ENCODE measurements around the gene WDR88. TPM values are rescaled to one million over a fixed set of nuclear protein-coding genes. Genes with fewer than 3 reads are reported as not detected.

Gene WDR88
- total RNA-seq, 1 experiment from 2014 or later: 0.20 TPM

GRCh38 chr19:33175886-33176669, 44.2 kb downstream of the WDR88 start:
- Histone ChIP-seq H3K4me1 (0 out of 2 replicates have a peak, but pooled peaks cover 5% of the 10 kb centered on the region), H3K36me3 (ENCODE audit: control insufficient read depth, insufficient read depth, low read length) (no peaks in the 10 kb centered on the region; the same call in 1 of the 2 replicates), H3K9me3 (no peaks in the 10 kb centered on the region), H3K27me3 (replicated peaks; ENCODE audit: control insufficient read depth, insufficient read depth, low read length) (no peaks in the 10 kb centered on the region), H3K4me3 (ENCODE audit: low read depth, low read length) (peak overlapping the region; percentile 79)
- Mint-ChIP-seq H3K27ac (ENCODE audit: unreplicated experiment) (peak overlapping the region; percentile 98), H3K4me1 (ENCODE audit: low read depth, unreplicated experiment) (peaks cover 13% of the 10 kb centered on the region), H3K36me3 (ENCODE audit: insufficient read depth, unreplicated experiment) (peaks cover 22% of the 10 kb centered on the region), H3K27me3 (ENCODE audit: insufficient read depth, unreplicated experiment) (peaks cover 5% of the 10 kb centered on the region), H3K4me3 (ENCODE audit: unreplicated experiment) (peak overlapping the region; percentile 94), H3K9me3 (ENCODE audit: unreplicated experiment) (no peaks in the 10 kb centered on the region)
- ChIA-PET CTCF (interaction anchor here (0.6 to 1.8 kb wide), 14 partner anchors 10 to 602 kb away, joined by 3 to 14 read pairs (median 4); partner anchors contain the start of genes CEBPA and CEBPG), POLR2A (interaction anchor here (0.5 to 1.7 kb wide), 19 partner anchors 10 to 1502 kb away, joined by 3 to 15 read pairs (median 4); partner anchors contain the start of genes CEBPA, CEBPG, CEP89 and FAAP24)
- intact Hi-C loops (cut with micrococcal nuclease; ENCODE audit: unreplicated experiment): loop anchor here (2.0 to 5.0 kb wide), 2 partner anchors 49 to 126 kb away; partner anchors contain the start of gene CEBPA
- TSS peak; percentile 61 for BruUV-seq (replicated peaks)
- DNase-seq: peak; percentile 69 to 70
- peak in 1 of 2 experiments; percentile 16 for TF ChIP-seq CTCF (IDR thresholded peaks at IDR 0.05; ENCODE audit: insufficient read depth in 1 of 2, low read depth in 1 of 2, low read length in 1 of 2, severe bottlenecking in 1 of 2, unreplicated experiment in 1 of 2)

GRCh38 chr19:33176670-33177416, 44.9 kb downstream of the WDR88 start:
- Histone ChIP-seq H3K9me3 (no peaks in the 10 kb centered on the region), H3K4me1 (0 out of 2 replicates have a peak, but pooled peaks cover 5% of the 10 kb centered on the region), H3K4me3 (ENCODE audit: low read depth, low read length) (peak overlapping the region; percentile 79), H3K27me3 (replicated peaks; ENCODE audit: control insufficient read depth, insufficient read depth, low read length) (no peaks in the 10 kb centered on the region), H3K36me3 (ENCODE audit: control insufficient read depth, insufficient read depth, low read length) (no peaks in the 10 kb centered on the region; the same call in 1 of the 2 replicates)
- CTCF ChIA-PET: interaction anchor here (0.7 to 1.8 kb wide), 14 partner anchors 10 to 601 kb away, joined by 3 to 14 read pairs (median 4); partner anchors contain the start of genes CEBPA and CEBPG
- peak overlapping the region; percentile 98 for H3K27ac Mint-ChIP-seq (ENCODE audit: unreplicated experiment)
- BruUV-seq (replicated peaks): TSS peak; percentile 99
- H3K4me1 Mint-ChIP-seq (ENCODE audit: low read depth, unreplicated experiment): peaks cover 13% of the 10 kb centered on the region
- H3K27me3 Mint-ChIP-seq (ENCODE audit: insufficient read depth, unreplicated experiment): peaks cover 5% of the 10 kb centered on the region
- peak in 1 of 2 experiments; percentile 24 for TF ChIP-seq CTCF (IDR thresholded peaks at IDR 0.05; ENCODE audit: insufficient read depth in 1 of 2, low read depth in 1 of 2, low read length in 1 of 2, severe bottlenecking in 1 of 2, unreplicated experiment in 1 of 2)
- no peaks in the 10 kb centered on the region for H3K9me3 Mint-ChIP-seq (ENCODE audit: unreplicated experiment)
- intact Hi-C loops (cut with micrococcal nuclease; ENCODE audit: unreplicated experiment): loop anchor here (1.0 to 5.0 kb wide), 5 partner anchors 18 to 205 kb away; partner anchors contain the start of genes CEBPA and FAAP24
- POLR2A ChIA-PET: interaction anchor here (0.5 to 1.7 kb wide), 19 partner anchors 11 to 1501 kb away, joined by 3 to 15 read pairs (median 4); partner anchors contain the start of genes CEBPA, CEBPG, CEP89 and FAAP24
- H3K36me3 Mint-ChIP-seq (ENCODE audit: insufficient read depth, unreplicated experiment): peaks cover 22% of the 10 kb centered on the region
- DNase-seq: peak; percentile 99 to 100
- H3K4me3 Mint-ChIP-seq (ENCODE audit: unreplicated experiment): peak overlapping the region; percentile 94

Measured in Caco-2 (cell line).